WTC11 (cell line): ENCODE data around the gene MAMLD1. TPM values are rescaled to one million over a fixed set of nuclear protein-coding genes. Genes with fewer than 3 reads are reported as not detected.

Experiments used
- ATAC-seq: fragments of 200-7000 bp; cut with Tn5 transposase; 2 replicates; pipeline ENCODE4 v1.10.0; 2021; ENCODE audit warnings: mild to moderate bottlenecking, moderate library complexity
- CTCF ChIA-PET: fragments of 300-600 bp; sonication (Branson Sonifier 250); formaldehyde crosslinking; loops from one replicate; lab custom pipeline; 2021; ENCODE audit warnings: antibody characterized with exemption; lab: Charles Lee
- POLR2A ChIA-PET: fragments of 350-600 bp; sonication (Branson Sonifier 250); formaldehyde crosslinking; loops from one replicate; lab custom pipeline; 2021; ENCODE audit warnings: antibody characterized with exemption; lab: Charles Lee
- DNase-seq: peaks from one replicate; pipeline ENCODE4 v3.0.0; 2021; ENCODE audit warnings: low spot score
- H3K27ac Mint-ChIP-seq: 2 replicates; pipeline ENCODE4 v1.8.0; 2021; ENCODE audit warnings: mixed read lengths
- H3K27me3 Mint-ChIP-seq: 2 replicates; pipeline ENCODE4 v1.8.0; 2021; ENCODE audit warnings: low read depth, mild to moderate bottlenecking, moderate library complexity, mixed read lengths
- H3K36me3 Mint-ChIP-seq: 2 replicates; pipeline ENCODE4 v1.8.0; 2021; ENCODE audit warnings: mixed read lengths
- H3K4me1 Mint-ChIP-seq: 2 replicates; pipeline ENCODE4 v1.8.0; 2022; ENCODE audit warnings: mixed read lengths
- H3K4me3 Mint-ChIP-seq: 2 replicates; pipeline ENCODE4 v1.8.0; 2021; ENCODE audit warnings: mild to moderate bottlenecking, moderate library complexity, mixed read lengths
- H3K9me3 Mint-ChIP-seq: 2 replicates; pipeline ENCODE4 v1.8.0; 2021; ENCODE audit warnings: mixed read lengths
- AR ChIP-seq: fragments of 250-450 bp; sonication (Bioruptor Pico); IDR thresholded peaks from 2 replicates; pipeline ENCODE4 v1.9.0; 2021; ENCODE audit warnings: mild to moderate bottlenecking
- ARID4B ChIP-seq: sonication (generic); formaldehyde crosslinking; IDR thresholded peaks from 2 replicates; pipeline ENCODE4 v1.8.0; 2023; ENCODE audit warnings: missing genetic modification reagents, mild to moderate bottlenecking, borderline replicate concordance
- CTCF ChIP-seq: fragments of 200-600 bp; IDR thresholded peaks from 2 replicates; pipeline ENCODE4 v1.8.0; 2022; ENCODE audit warnings: antibody characterized with exemption
- ESRRA ChIP-seq: sonication (generic); formaldehyde crosslinking; IDR thresholded peaks from 2 replicates; pipeline ENCODE4 v1.8.1; 2022; ENCODE audit warnings: mild to moderate bottlenecking, missing genetic modification reagents, borderline replicate concordance
- GTF2I ChIP-seq: fragments of 250-450 bp; sonication (Bioruptor Pico); conservative IDR thresholded peaks from 2 replicates; pipeline ENCODE4 v1.4.0; 2021; ENCODE audit warnings: mild to moderate bottlenecking
- HMGA2 ChIP-seq: fragments of 250-450 bp; sonication (Bioruptor Pico); IDR thresholded peaks from 2 replicates; pipeline ENCODE4 v1.4.0; 2021; ENCODE audit warnings: mild to moderate bottlenecking, moderate library complexity
- MXD4 ChIP-seq: fragments of 250-450 bp; sonication (Bioruptor Pico); IDR thresholded peaks from 2 replicates; pipeline ENCODE4 v1.8.0; 2021; ENCODE audit warnings: mild to moderate bottlenecking, moderate library complexity, borderline replicate concordance
- SOX15 ChIP-seq: fragments of 250-450 bp; sonication (Bioruptor Pico); IDR thresholded peaks from 2 replicates; pipeline ENCODE4 v1.9.0; 2021; ENCODE audit warnings: mild to moderate bottlenecking
- ZBTB21 ChIP-seq: sonication (generic); formaldehyde crosslinking; IDR thresholded peaks from 2 replicates; pipeline ENCODE4 v1.8.1; 2023; ENCODE audit warnings: mild to moderate bottlenecking, missing genetic modification reagents, borderline replicate concordance
- ZNF396 ChIP-seq: fragments of 250-450 bp; sonication (Bioruptor Pico); IDR thresholded peaks from 2 replicates; pipeline ENCODE4 v1.8.0; 2021; ENCODE audit warnings: mild to moderate bottlenecking, moderate library complexity, borderline replicate concordance
- total RNA-seq: library from RNA; stranded (reverse); gene quantifications from 3 replicates; pipeline ENCODE4 v1.2.3, GENCODE V29; 2021
- TF ChIP-seq, protein P1 (sequence below): sonication (generic); formaldehyde crosslinking; IDR thresholded peaks from 2 replicates; pipeline ENCODE4 v1.8.1; 2022; ENCODE audit warnings: mild to moderate bottlenecking, moderate library complexity, missing genetic modification reagents
- TF ChIP-seq, protein P2 (sequence below): fragments of 250-450 bp; sonication (Bioruptor Pico); IDR thresholded peaks from 2 replicates; pipeline ENCODE4 v1.9.0; 2021; ENCODE audit warnings: mild to moderate bottlenecking

The MAMLD1 gene
- total RNA-seq, 1 experiment from 2014 or later, result 0.35 TPM

- ATAC-seq (no peak), DNase-seq (no peak)
- CTCF ChIA-PET, result no interaction called here
- Mint-ChIP-seq H3K27me3 (no peaks in the 10 kb centered on the region; the same call in 1 of the 2 replicates), H3K27ac (no peak overlapping the region), H3K9me3 (no peaks in the 10 kb centered on the region), H3K36me3 (no peaks in the 10 kb centered on the region), H3K4me3 (no peak overlapping the region), H3K4me1 (peaks cover 11% of the 10 kb centered on the region)
- POLR2A ChIA-PET, result no interaction called here
- no peak for TF ChIP-seq HMGA2
- TF ChIP-seq ESRRA (CRISPR knock-in tag), result no peak
- no peak for TF ChIP-seq AR (CRISPR knock-in tag)
- no peak for TF ChIP-seq MXD4 (CRISPR knock-in tag)
Measured at GRCh38 chrX:150483356-150483985, 120.4 kb downstream of the MAMLD1 start.

DNA sequence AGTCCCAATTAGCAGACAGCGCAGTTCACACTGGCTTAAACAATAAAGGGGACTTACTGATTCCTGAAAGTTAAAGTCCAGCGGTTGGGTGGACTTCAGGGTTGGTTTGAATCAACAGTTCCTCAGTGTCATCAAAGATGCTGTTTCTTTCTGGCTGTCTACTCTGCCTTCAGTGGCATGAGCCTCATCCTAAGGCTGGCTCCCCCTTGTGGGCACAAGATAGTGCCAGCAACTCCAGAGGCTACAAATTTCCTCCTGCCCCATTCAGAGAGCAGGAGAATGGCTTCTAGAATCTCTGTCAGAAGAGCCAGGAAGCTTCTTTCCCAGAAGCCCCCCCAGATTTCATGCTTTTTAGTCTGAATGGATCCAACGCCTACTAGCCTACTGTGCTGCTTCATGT lies 122.9 kb downstream of the MAMLD1 start:
- no peak for TF ChIP-seq ZNF396 (CRISPR knock-in tag)
- peak; percentile 24; the same call in 1 of the 2 replicates for TF ChIP-seq CTCF
- TF ChIP-seq, all 79 proteins: peak for 1
- Mint-ChIP-seq H3K4me3 (no peak overlapping the region), H3K4me1 (peaks cover 15% of the 10 kb centered on the region), H3K27me3 (peaks cover 2% of the 10 kb centered on the region; the same call in 1 of the 2 replicates), H3K36me3 (no peaks in the 10 kb centered on the region), H3K9me3 (no peaks in the 10 kb centered on the region), H3K27ac (no peak overlapping the region)
- peak; percentile 88 for ATAC-seq
- DNase-seq, result peak; percentile 49
- POLR2A ChIA-PET, result no interaction called here
- CTCF ChIA-PET, result interaction anchor here (0.5 to 2.5 kb wide), 11 partner anchors 9 to 523 kb away, joined by 3 to 26 read pairs (median 4); partner anchors contain the start of gene MAMLD1

DNA sequence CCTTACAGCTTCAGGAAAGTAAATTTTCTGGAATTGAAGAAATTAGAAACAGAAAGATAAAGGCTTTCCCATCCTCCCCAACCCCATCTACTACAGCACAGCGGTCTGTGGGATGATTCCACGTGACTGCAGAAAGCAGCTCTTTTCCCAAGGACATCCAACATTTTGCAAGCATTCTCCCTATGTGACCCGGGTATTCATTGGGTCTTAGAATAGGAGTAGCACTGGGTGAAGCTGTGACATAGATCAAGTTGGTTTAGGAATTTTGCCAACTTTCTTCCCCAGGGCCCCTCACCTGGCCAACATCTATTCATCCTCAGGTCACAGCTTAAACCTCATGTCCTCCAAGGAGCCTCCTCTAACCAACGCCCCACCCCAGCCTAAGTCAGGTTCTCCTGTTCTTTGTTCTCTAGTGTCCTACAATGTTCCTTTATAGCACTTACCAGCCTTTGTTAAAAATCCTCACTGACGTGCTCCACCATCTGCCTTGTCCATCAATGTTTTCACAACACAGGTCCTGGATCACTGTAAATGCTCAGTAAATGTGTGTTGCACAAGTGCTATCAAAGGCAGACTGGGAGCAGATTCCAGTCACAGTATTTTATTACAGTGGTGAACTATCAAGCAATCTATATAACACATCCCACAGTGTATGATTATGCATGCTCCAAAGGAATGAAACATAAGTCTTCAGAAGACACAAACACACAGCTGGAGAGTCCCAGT lies 124.4 kb downstream of the MAMLD1 start:
- POLR2A ChIA-PET, result no interaction called here
- H3K27me3 Mint-ChIP-seq, result peaks cover 5% of the 10 kb centered on the region; the same call in 1 of the 2 replicates
- no peaks in the 10 kb centered on the region for H3K36me3 Mint-ChIP-seq
- H3K27ac Mint-ChIP-seq, result no peak overlapping the region
- H3K9me3 Mint-ChIP-seq, result no peaks in the 10 kb centered on the region
- CTCF ChIA-PET, result no interaction called here
- H3K4me3 Mint-ChIP-seq, result no peak overlapping the region
- H3K4me1 Mint-ChIP-seq, result peaks cover 15% of the 10 kb centered on the region
- ATAC-seq (no peak), DNase-seq (no peak)
- no peak for TF ChIP-seq GTF2I (CRISPR knock-in tag)
- TF ChIP-seq ARID4B (CRISPR knock-in tag), result no peak
- TF ChIP-seq, protein P1, sequence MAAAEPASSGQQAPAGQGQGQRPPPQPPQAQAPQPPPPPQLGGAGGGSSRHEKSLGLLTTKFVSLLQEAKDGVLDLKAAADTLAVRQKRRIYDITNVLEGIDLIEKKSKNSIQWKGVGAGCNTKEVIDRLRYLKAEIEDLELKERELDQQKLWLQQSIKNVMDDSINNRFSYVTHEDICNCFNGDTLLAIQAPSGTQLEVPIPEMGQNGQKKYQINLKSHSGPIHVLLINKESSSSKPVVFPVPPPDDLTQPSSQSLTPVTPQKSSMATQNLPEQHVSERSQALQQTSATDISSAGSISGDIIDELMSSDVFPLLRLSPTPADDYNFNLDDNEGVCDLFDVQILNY (CRISPR knock-in tag), result no peak
- TF ChIP-seq ZBTB21, result no peak
- TF ChIP-seq, protein P2, sequence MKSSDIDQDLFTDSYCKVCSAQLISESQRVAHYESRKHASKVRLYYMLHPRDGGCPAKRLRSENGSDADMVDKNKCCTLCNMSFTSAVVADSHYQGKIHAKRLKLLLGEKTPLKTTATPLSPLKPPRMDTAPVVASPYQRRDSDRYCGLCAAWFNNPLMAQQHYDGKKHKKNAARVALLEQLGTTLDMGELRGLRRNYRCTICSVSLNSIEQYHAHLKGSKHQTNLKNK (CRISPR knock-in tag), result no peak
- TF ChIP-seq SOX15, result no peak
